ENCODE data around the gene ATP2A1.

The ATP2A1 gene

GRCh38 chr16:28904363-28904762 is 26.1 kb downstream of the ATP2A1 start:
- H3K36me3 Mint-ChIP-seq: peaks cover 31% of the 10 kb centered on the region
- DNase-seq (ENCODE audit: low spot score in 2 of 2) (no peak), ATAC-seq (no peak)
- no peaks in the 10 kb centered on the region for H3K4me1 Mint-ChIP-seq
- H3K4me3 Mint-ChIP-seq: no peak overlapping the region
- no peak overlapping the region for H3K27ac Mint-ChIP-seq
- H3K9me3 Mint-ChIP-seq: no peaks in the 10 kb centered on the region

GRCh38 chr16:28904828-28905227 is 26.5 kb downstream of the ATP2A1 start:
- no peak overlapping the region for H3K27ac Mint-ChIP-seq
- H3K4me1 Mint-ChIP-seq: no peaks in the 10 kb centered on the region
- no peaks in the 10 kb centered on the region for H3K9me3 Mint-ChIP-seq
- peaks cover 36% of the 10 kb centered on the region for H3K36me3 Mint-ChIP-seq
- DNase-seq (ENCODE audit: low spot score in 2 of 2) (no peak), ATAC-seq (no peak)
- no peak overlapping the region for H3K4me3 Mint-ChIP-seq

GRCh38 chr16:28905229-28905754 is 27.0 kb downstream of the ATP2A1 start:
- Mint-ChIP-seq H3K4me3 (no peak overlapping the region), H3K27ac (no peak overlapping the region), H3K4me1 (no peaks in the 10 kb centered on the region), H3K9me3 (no peaks in the 10 kb centered on the region), H3K36me3 (peaks cover 41% of the 10 kb centered on the region)
- no peak for DNase-seq (ENCODE audit: low spot score in 2 of 2)
- ATAC-seq: no peak

GRCh38 chr16:28905800-28906372 is 27.6 kb downstream of the ATP2A1 start:
- DNase-seq (ENCODE audit: low spot score in 2 of 2) (no peak), ATAC-seq (no peak)
- no peak overlapping the region for H3K27ac Mint-ChIP-seq
- no peak overlapping the region for H3K4me3 Mint-ChIP-seq
- H3K9me3 Mint-ChIP-seq: no peaks in the 10 kb centered on the region
- no peaks in the 10 kb centered on the region for H3K4me1 Mint-ChIP-seq
- H3K36me3 Mint-ChIP-seq: peaks cover 46% of the 10 kb centered on the region

- DNase-seq (ENCODE audit: low spot score in 2 of 2): no peak
- Mint-ChIP-seq H3K4me1 (no peaks in the 10 kb centered on the region), H3K9me3 (no peaks in the 10 kb centered on the region), H3K27ac (no peak overlapping the region), H3K36me3 (peaks cover 85% of the 10 kb centered on the region), H3K4me3 (no peak overlapping the region)
- peak; percentile 58 for ATAC-seq
These were observed 32.1 kb downstream of the ATP2A1 start for GRCh38 chr16:28910086-28911031.

- Mint-ChIP-seq H3K9me3 (no peaks in the 10 kb centered on the region), H3K4me1 (no peaks in the 10 kb centered on the region), H3K36me3 (peaks cover 90% of the 10 kb centered on the region), H3K4me3 (no peak overlapping the region), H3K27ac (no peak overlapping the region)
- no peak for DNase-seq (ENCODE audit: low spot score in 2 of 2)
- no peak for ATAC-seq
These were observed 34.3 kb downstream of the ATP2A1 start for GRCh38 chr16:28912558-28912957.

- ATAC-seq (no peak), DNase-seq (ENCODE audit: low spot score in 2 of 2) (no peak)
- Mint-ChIP-seq H3K4me3 (no peak overlapping the region), H3K4me1 (no peaks in the 10 kb centered on the region), H3K9me3 (no peaks in the 10 kb centered on the region), H3K36me3 (peaks cover 97% of the 10 kb centered on the region), H3K27ac (peak overlapping the region; percentile 3)
These were observed 35.8 kb downstream of the ATP2A1 start for GRCh38 chr16:28913946-28914724.

- Mint-ChIP-seq H3K36me3 (peaks cover 96% of the 10 kb centered on the region), H3K27ac (no peak overlapping the region), H3K4me1 (no peaks in the 10 kb centered on the region), H3K9me3 (no peaks in the 10 kb centered on the region), H3K4me3 (no peak overlapping the region)
- DNase-seq (ENCODE audit: low spot score in 2 of 2): no peak
- no peak for ATAC-seq
These were observed 36.9 kb downstream of the ATP2A1 start for GRCh38 chr16:28915181-28915580.

- no peak overlapping the region for H3K4me3 Mint-ChIP-seq
- peaks cover 96% of the 10 kb centered on the region for H3K36me3 Mint-ChIP-seq
- H3K4me1 Mint-ChIP-seq: peaks cover 6% of the 10 kb centered on the region
- no peaks in the 10 kb centered on the region for H3K9me3 Mint-ChIP-seq
- no peak overlapping the region for H3K27ac Mint-ChIP-seq
- DNase-seq (ENCODE audit: low spot score in 2 of 2): no peak
- no peak for ATAC-seq
These were observed 38.8 kb downstream of the ATP2A1 start for GRCh38 chr16:28917095-28917494.

GRCh38 chr16:28918698-28919097 is 40.4 kb downstream of the ATP2A1 start:
- no peak for ATAC-seq
- Mint-ChIP-seq H3K4me1 (peaks cover 11% of the 10 kb centered on the region), H3K27ac (no peak overlapping the region), H3K4me3 (no peak overlapping the region), H3K36me3 (peaks cover 96% of the 10 kb centered on the region), H3K9me3 (no peaks in the 10 kb centered on the region)
- no peak for DNase-seq (ENCODE audit: low spot score in 2 of 2)

GRCh38 chr16:28923231-28923587 is 44.9 kb downstream of the ATP2A1 start:
- peak overlapping the region; percentile 85 for H3K27ac Mint-ChIP-seq
- ATAC-seq (no peak), DNase-seq (ENCODE audit: low spot score in 2 of 2) (no peak)
- H3K4me3 Mint-ChIP-seq: peak overlapping the region; percentile 95
- peaks cover 81% of the 10 kb centered on the region for H3K36me3 Mint-ChIP-seq
- no peaks in the 10 kb centered on the region for H3K9me3 Mint-ChIP-seq
- H3K4me1 Mint-ChIP-seq: peaks cover 32% of the 10 kb centered on the region

GRCh38 chr16:28923652-28924398 is 45.5 kb downstream of the ATP2A1 start:
- no peak for ATAC-seq
- H3K4me1 Mint-ChIP-seq: peaks cover 32% of the 10 kb centered on the region

GRCh38 chr16:28924399-28924761 is 46.1 kb downstream of the ATP2A1 start:
- Mint-ChIP-seq H3K27ac (peak overlapping the region; percentile 98), H3K9me3 (no peaks in the 10 kb centered on the region), H3K36me3 (peaks cover 69% of the 10 kb centered on the region), H3K4me1 (peaks cover 32% of the 10 kb centered on the region), H3K4me3 (peak overlapping the region; percentile 95)
- ATAC-seq: no peak
- DNase-seq (ENCODE audit: low spot score in 2 of 2): no peak

More at GRCh38 chr16:28923652-28924398, 45.5 kb downstream of the ATP2A1 start:
- Mint-ChIP-seq H3K36me3 (peaks cover 75% of the 10 kb centered on the region), H3K27ac (peak overlapping the region; percentile 85), H3K4me3 (peak overlapping the region; percentile 95), H3K9me3 (no peaks in the 10 kb centered on the region)
- no peak for DNase-seq (ENCODE audit: low spot score in 2 of 2)

- Mint-ChIP-seq H3K9me3 (no peaks in the 10 kb centered on the region), H3K4me1 (peaks cover 32% of the 10 kb centered on the region), H3K27ac (peak within 1 kb of the TSS; percentile 98), H3K36me3 (peaks cover 64% of the 10 kb centered on the region), H3K4me3 (peak within 1 kb of the TSS; percentile 95)
- ATAC-seq: peak; percentile 89
- DNase-seq (ENCODE audit: low spot score in 2 of 2): peak; percentile 100
These were observed 46.6 kb downstream of the ATP2A1 start, which contains the start of gene RABEP2 for GRCh38 chr16:28924762-28925385. TSS of gene RABEP2 (minus strand) at chr16:28925238. CDS start at chr16:28925163, 75 bp downstream.
